HEK293 (cell line): ENCODE measurements around the gene ADORA3.

ENCODE experiments used
- REPIN1 ChIP-seq: fragments of 450-650 bp; formaldehyde crosslinking; IDR thresholded peaks from 2 replicates; pipeline ENCODE4 v1.5.1; 2017; ENCODE audit warnings: missing biosample characterization, missing genetic modification characterization, low read depth
- SP2 ChIP-seq: fragments of 450-650 bp; formaldehyde crosslinking; IDR thresholded peaks from 2 replicates; pipeline ENCODE4 v1.5.1; 2016; ENCODE audit warnings: missing biosample characterization, missing genetic modification characterization
- ZBTB21 ChIP-seq: fragments of 450-650 bp; formaldehyde crosslinking; IDR thresholded peaks from 2 replicates; pipeline ENCODE4 v1.5.1; 2017; ENCODE audit warnings: missing biosample characterization, missing genetic modification characterization
- ZBTB7A ChIP-seq: fragments of 450-650 bp; formaldehyde crosslinking; IDR thresholded peaks from 2 replicates; pipeline ENCODE4 v1.5.1; 2016; ENCODE audit warnings: low read depth, missing biosample characterization, missing genetic modification characterization
- ZNF280D ChIP-seq: fragments of 450-650 bp; formaldehyde crosslinking; IDR thresholded peaks from 2 replicates; pipeline ENCODE4 v1.5.1; 2016; ENCODE audit warnings: missing biosample characterization, missing genetic modification characterization
- ZNF350 ChIP-seq: fragments of 450-650 bp; formaldehyde crosslinking; IDR thresholded peaks from 2 replicates; pipeline ENCODE4 v1.5.0; 2017; ENCODE audit warnings: missing biosample characterization, mild to moderate bottlenecking, missing genetic modification characterization
- ZNF707 ChIP-seq: fragments of 450-650 bp; formaldehyde crosslinking; IDR thresholded peaks from 2 replicates; pipeline ENCODE4 v1.5.1; 2016; ENCODE audit warnings: missing biosample characterization, missing genetic modification characterization
- ZNF777 ChIP-seq: fragments of 450-650 bp; formaldehyde crosslinking; IDR thresholded peaks from 2 replicates; pipeline ENCODE4 v1.5.1; 2017; ENCODE audit warnings: missing biosample characterization, missing genetic modification characterization, borderline replicate concordance
- TF ChIP-seq, protein P1 (sequence below): fragments of 450-650 bp; formaldehyde crosslinking; IDR thresholded peaks from 2 replicates; pipeline ENCODE4 v1.5.1; 2016; ENCODE audit warnings: missing biosample characterization, missing genetic modification characterization

GRCh38 chr1:111535256-111536191 lies 32.1 kb upstream of the ADORA3 start:
- no peak for TF ChIP-seq ZNF707 (tag by site-specific recombination)
- TF ChIP-seq, protein P1, sequence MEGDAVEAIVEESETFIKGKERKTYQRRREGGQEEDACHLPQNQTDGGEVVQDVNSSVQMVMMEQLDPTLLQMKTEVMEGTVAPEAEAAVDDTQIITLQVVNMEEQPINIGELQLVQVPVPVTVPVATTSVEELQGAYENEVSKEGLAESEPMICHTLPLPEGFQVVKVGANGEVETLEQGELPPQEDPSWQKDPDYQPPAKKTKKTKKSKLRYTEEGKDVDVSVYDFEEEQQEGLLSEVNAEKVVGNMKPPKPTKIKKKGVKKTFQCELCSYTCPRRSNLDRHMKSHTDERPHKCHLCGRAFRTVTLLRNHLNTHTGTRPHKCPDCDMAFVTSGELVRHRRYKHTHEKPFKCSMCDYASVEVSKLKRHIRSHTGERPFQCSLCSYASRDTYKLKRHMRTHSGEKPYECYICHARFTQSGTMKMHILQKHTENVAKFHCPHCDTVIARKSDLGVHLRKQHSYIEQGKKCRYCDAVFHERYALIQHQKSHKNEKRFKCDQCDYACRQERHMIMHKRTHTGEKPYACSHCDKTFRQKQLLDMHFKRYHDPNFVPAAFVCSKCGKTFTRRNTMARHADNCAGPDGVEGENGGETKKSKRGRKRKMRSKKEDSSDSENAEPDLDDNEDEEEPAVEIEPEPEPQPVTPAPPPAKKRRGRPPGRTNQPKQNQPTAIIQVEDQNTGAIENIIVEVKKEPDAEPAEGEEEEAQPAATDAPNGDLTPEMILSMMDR (tag by site-specific recombination) = no peak
- no peak for TF ChIP-seq ZNF777 (tag by site-specific recombination)
- TF ChIP-seq ZNF280D (tag by site-specific recombination) = no peak
- TF ChIP-seq ZBTB21 = no peak
- no peak for TF ChIP-seq SP2 (tag by site-specific recombination)
- no peak for TF ChIP-seq REPIN1 (tag by site-specific recombination)
- no peak for TF ChIP-seq ZBTB7A (tag by site-specific recombination)
- no peak for TF ChIP-seq ZNF350
